DOHH2 (cell line): Measurements from ENCODE around the gene EEFSEC.

Source experiments
- EZH2phosphoT487 ChIP-seq: fragments of 200-600 bp; sonication (generic); IDR thresholded peaks from 2 replicates; pipeline ENCODE4 v1.6.1; 2017; ENCODE audit warnings: borderline replicate concordance, mild to moderate bottlenecking, antibody characterized with exemption, low read length, moderate library complexity, mixed read lengths
- TF ChIP-seq, protein P1 (sequence below): fragments of 200-600 bp; sonication (generic); IDR thresholded peaks from one replicate; pipeline ENCODE4 v1.5.1; 2014; ENCODE audit warnings: antibody characterized with exemption, mild to moderate bottlenecking, low read depth, low read length; ENCODE audit not compliant: poor library complexity, severe bottlenecking

DNA sequence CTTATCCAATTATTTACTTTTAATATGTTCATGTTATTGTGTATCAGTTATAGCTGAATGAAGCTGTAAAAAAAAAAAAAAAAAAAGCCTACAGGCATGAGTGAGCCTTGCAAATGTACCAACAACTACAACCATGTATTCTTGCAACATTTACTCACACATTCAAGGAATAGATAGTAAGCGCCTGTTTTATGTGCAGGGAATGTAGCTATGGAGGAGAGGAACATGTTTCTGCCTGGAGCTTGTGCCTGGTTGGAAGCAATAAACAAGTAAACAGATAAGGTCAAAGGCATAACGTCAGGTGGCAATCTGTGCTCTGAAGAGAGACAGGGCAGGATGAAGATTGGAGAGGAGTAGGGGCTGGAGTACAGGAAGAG lies 202.2 kb downstream of the EEFSEC start:
- TF ChIP-seq, protein P1, sequence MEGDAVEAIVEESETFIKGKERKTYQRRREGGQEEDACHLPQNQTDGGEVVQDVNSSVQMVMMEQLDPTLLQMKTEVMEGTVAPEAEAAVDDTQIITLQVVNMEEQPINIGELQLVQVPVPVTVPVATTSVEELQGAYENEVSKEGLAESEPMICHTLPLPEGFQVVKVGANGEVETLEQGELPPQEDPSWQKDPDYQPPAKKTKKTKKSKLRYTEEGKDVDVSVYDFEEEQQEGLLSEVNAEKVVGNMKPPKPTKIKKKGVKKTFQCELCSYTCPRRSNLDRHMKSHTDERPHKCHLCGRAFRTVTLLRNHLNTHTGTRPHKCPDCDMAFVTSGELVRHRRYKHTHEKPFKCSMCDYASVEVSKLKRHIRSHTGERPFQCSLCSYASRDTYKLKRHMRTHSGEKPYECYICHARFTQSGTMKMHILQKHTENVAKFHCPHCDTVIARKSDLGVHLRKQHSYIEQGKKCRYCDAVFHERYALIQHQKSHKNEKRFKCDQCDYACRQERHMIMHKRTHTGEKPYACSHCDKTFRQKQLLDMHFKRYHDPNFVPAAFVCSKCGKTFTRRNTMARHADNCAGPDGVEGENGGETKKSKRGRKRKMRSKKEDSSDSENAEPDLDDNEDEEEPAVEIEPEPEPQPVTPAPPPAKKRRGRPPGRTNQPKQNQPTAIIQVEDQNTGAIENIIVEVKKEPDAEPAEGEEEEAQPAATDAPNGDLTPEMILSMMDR, result no peak
- TF ChIP-seq EZH2phosphoT487, result no peak
